GM18519 (cell line): ENCODE results near the gene TBC1D3I.
"Not testable (repeated sequence)": the region's sequence is repeated elsewhere in the genome, so short reads cannot be mapped to it uniquely, and the experiment has no call there.

Source experiments
- ATAC-seq: cut with Tn5 transposase; IDR thresholded peaks from one replicate; pipeline ENCODE4 v1.9.1; 2021; ENCODE audit warnings: mild to moderate bottlenecking, moderate library complexity; ENCODE audit not compliant: unreplicated experiment, low FRiP score

Gene TBC1D3I

DNA sequence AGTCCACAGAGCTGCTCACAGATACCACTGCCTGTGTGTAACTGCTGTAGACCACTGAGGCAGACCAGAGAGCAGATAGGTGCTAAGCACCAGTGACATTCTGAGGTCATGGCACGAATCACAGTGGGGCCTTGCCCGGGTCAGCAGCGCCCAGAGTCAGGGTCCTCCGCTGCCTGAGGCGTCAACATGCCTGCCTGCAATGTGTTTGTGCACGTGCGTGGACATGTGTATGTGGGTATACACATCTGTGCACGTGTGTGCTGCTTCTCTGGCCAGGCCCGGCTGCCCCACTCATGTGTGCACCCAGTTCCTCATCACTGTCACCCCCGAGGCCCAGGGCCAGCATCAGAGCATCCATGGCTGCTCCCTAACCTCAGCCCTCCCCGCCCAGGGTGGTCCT lies at the start of gene TBC1D3I:
TSS of gene TBC1D3I (minus strand) at position 101 of the 400 bp plus-strand sequence. CDS start 1,585 bp downstream, outside the sequence.
- ATAC-seq: not testable (repeated sequence)

- not testable (repeated sequence) for ATAC-seq
These were observed 30.8 kb upstream of the TBC1D3I start for GRCh38 chr17:36295161-36295560.

- ATAC-seq: not testable (repeated sequence)
These were observed 25.7 kb upstream of the TBC1D3I start for GRCh38 chr17:36289965-36290612.

GRCh38 chr17:36284219-36284618 lies 19.8 kb upstream of the TBC1D3I start:
- not testable (repeated sequence) for ATAC-seq

GRCh38 chr17:36283256-36283655 lies 18.9 kb upstream of the TBC1D3I start:
- not testable (repeated sequence) for ATAC-seq

DNA sequence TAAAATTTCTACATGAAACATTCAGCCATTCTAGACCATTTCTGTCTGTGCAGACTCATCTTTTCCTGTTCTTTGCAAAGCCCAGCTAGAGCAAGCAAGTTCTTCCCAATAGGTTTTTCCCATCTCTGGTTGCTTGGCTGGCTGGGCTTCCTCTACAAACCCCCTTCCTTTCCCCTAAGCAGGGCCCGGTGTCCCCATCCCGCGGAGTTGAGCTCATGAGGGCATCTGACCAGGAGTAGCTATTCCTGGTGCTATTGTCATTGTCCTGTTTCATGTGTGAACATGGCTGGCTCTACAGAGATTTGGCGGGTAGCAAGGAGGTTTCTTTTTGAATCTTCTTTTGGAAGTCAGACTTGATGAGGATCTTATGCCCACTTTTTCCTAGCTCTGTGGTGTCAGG lies 22.3 kb downstream of the TBC1D3I start:
- not testable (repeated sequence) for ATAC-seq

GRCh38 chr17:36229644-36230043 lies 34.7 kb downstream of the TBC1D3I start:
- ATAC-seq: not testable (repeated sequence)

DNA sequence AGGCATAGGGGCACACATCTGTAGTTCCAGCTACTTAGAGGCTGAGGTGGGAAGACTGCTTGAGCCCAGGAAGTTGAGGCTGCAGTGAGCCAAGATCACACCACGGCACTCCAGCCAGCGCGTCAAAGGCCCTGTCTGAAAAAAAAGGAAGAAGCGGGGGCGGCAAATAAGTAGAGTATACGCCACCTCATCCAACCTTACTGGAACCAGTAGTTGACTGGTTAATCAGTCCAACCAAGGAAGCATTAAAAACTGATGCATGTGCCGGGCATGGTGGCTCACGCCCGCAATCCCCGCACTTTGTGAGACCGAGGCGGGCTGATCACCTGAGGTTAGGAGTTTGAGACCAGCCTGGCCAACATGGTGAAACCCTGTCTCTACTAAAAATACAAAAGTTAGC lies 41.4 kb downstream of the TBC1D3I start:
- not testable (repeated sequence) for ATAC-seq

DNA sequence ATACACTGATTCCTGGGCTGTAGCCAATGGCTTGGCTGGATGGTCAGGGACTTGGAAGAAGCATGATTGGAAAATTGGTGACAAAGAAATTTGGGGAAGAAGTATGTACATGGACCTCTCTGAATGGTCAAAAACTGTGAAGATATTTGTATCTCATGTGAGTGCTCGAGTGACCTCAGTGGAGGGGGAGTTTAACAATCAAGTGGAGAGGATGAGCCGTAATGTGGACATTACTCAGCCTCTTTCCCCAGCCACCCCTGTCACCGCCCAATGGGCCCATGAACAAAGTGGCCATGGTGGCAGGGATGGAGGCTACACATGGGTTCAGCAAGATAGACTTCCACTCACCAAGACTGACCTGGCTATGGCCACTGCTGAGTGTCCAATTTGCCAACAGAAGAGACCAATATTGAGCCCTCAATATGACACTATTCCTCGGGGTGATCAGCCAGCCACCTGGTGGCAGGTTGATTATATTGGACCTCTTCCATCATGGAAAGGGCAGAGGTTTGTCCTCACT lies 42.7 kb downstream of the TBC1D3I start:
- not testable (repeated sequence) for ATAC-seq

GRCh38 chr17:36220737-36221580 lies 43.4 kb downstream of the TBC1D3I start:
- not testable (repeated sequence) for ATAC-seq

DNA sequence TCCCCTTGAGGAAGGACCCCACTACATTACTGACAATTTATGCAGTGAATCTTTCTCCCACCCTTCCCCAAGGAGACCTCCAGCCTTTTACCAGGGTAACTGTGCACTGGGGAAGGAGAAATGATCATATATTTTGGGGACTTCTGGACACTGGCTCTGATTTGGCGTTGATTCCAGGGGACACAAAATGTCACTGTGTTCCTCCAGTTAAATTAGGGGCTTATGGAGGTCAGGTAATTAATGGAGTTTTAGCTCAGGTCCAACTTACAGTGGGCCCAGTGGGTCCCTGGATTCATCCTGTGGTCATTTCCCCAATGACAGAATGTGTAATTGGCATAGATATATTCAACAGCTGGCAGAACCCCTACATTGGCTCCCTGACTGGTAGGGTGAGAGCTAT lies 44.8 kb downstream of the TBC1D3I start:
- ATAC-seq: not testable (repeated sequence)

DNA sequence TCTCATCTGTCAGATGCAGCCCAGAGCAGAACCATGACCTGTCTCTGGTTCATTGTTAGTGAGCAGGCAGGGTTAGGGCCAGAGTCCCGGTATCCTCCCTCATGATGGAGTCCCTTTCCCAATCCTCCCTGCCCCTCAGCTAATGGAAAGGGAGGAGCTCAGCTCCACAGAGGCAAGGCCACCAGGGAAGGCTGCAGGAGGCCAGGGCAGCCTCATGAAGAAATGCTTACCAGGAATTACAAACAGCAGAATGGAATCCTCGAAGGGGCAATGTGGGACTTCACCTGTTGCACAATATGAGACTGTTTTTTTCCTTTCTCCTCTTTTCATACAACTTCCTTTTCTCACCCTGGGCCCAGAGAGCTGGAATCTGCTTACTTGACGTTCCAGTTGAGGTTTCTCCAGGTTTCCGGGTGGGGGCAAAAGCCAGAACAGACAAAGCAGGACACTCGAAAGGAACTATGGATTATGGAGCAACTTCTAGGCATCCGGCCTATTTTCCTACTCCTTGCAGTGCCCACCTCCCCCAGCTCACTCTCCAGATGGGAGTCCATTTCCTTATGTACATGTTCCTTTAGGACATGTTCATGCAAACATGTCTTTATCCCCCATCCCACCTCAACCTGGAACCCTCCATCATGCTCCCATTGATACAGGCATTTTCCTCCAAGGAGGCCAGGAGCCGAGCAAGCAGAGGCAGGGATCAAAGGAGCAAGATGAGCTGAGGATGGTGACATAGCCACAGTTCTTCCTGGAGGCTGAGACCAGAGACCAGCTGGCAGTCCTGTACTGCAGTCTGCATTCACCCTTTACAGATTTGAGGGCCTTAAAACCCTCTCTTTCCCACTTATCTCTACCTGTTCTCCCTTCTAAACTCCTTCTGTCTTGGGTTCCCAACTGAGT lies 48.7 kb downstream of the TBC1D3I start:
- ATAC-seq: not testable (repeated sequence)

DNA sequence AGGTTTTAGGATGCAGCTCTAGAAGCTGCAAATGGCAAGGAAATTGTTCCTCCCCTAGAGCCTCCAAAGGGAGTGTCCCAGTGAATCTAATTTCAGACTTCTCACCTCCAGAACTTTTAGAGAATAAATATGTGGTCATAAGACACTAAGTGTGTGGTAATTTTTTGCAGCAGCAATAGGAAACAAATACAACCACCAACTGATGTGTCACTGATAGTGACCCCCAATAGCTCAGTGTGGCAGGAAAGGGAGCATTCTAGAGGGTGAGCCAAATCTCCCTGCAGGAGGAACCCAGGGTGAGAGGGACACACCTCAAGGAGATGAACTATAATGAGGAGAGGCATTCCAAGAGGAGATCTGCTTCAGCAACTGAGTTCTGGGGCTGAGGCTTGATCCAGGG lies 49.5 kb downstream of the TBC1D3I start:
- ATAC-seq: no peak

- ATAC-seq: no peak
These were observed 50.7 kb downstream of the TBC1D3I start for GRCh38 chr17:36213695-36214094.

DNA sequence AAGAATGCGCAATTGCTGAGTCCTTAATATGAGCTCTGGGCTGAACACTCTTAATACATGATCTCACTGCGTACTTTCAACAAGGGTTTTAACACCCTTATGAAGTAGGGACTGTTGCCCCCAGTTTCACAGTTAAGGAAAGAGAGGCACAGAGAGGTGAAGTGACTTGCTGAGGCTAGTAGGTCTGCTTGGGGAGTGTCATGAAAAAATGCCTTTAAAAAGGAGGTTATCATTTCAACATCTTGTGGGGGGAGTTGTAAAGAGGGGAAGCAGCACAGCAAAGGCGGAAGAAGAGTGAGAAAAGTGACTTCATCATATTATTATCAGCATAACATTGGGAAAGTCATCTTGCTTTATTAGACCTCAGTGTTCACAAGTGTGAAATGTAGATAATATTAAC lies 51.4 kb downstream of the TBC1D3I start:
- ATAC-seq: no peak

DNA sequence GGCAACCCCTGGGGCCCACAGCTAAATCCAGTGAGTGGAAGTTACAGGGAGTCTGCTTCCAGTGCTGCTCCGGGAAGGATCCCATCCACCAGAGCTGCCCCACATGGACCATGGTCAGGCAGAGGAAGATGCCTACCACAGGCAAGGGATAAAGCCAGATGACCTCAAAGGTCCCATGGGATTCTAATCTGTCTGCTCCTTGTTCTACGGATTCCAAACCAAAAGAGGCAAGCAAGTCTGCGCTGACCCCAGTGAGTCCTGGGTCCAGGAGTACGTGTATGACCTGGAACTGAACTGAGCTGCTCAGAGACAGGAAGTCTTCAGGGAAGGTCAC lies 52.1 kb downstream of the TBC1D3I start:
- ATAC-seq: no peak

DNA sequence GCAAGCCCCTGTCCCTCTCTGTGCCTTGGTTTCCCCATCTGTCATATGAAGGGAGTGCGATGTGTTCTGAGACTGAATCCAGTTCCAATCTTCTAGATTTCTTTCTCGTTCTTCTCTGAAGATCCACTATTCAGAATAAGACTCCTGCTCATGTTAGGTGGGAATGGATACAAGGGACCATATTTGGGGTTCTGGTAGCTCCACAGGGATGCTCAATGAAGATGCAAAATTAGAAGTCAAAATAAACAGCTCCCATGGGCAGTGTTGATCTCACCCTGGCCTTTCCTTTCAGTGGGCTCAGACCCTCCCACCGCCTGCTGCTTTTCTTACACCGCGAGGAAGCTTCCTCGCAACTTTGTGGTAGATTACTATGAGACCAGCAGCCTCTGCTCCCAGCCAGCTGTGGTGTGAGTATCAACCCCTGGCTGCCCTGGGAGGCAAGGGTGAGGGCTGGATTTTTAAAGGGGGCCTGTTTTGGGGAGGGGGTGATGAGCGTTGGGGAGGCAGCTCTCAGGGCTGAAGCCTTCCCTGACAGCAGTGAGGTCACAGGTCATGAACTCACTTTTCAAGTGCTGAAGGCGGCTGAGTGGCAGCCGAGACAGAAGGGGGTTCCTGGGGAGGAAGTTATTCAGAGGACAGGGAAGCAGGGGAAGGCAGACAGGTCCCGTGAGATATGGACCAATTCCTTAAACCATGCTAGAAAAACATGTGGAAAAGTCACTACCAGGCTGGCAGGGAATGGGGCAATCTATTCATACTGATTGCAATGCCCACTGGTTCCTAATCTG lies 52.7 kb downstream of the TBC1D3I start:
- not testable (repeated sequence) for ATAC-seq

DNA sequence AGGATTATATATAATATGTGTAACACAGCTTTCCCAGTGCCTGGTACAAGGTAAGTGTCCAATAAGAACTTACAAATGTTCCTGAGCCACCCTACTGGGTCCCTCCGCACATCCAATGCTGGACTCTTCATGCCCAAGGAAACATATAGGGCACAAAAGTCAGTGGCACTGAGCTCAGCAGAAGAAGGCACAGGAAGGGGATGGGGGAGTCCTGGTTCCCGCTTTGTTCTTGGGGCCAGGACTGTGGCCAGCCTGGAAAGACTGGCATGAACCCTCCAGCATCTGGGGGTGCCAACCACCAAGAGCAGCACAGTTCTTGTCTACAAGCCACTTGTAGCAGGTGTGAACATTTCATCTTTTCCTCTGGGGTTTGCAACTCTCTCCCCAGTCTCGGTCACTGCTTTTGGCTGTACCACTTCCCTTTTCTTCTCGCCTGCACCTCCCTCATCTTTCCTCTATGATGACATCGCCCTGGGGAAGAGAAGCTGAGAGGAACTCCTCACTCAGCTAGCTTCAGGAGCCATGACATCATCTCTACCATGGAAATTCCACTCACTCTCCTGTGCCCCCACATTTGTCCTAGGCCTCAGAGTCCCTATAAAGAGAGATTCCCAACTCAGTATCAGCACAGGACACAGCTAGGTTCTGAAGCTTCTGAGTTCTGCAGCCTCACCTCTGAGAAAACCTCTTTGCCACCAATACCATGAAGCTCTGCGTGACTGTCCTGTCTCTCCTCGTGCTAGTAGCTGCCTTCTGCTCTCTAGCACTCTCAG lies 53.7 kb downstream of the TBC1D3I start, which contains the start of gene CCL4L2:
TSS of gene CCL4L2 (plus strand) at position 625 of the 773 bp plus-strand sequence.
- not testable (repeated sequence) for ATAC-seq

GRCh38 chr17:36209575-36209974 lies 54.8 kb downstream of the TBC1D3I start:
- ATAC-seq: no peak
